Measurements from ENCODE around the gene CCDC8. TPM values are rescaled to one million over a fixed set of nuclear protein-coding genes. Genes with fewer than 3 reads are reported as not detected.

CCDC8 gene
- total and polyA plus RNA-seq, 2 experiments from 2014 or later = 5.6 to 16.5 TPM

GRCh38 chr19:46372901-46373490, 40.4 kb downstream of the CCDC8 start:
- H3K27ac ChIP-seq (ENCODE audit: low read depth) = peak overlapping the region; percentile 99
- DNase-seq (ENCODE audit: low spot score) (peak; percentile 74), ATAC-seq (peak; percentile 59)
- peaks cover 27% of the 10 kb centered on the region for H3K4me1 ChIP-seq (ENCODE audit: insufficient read depth)
- peaks cover 5% of the 10 kb centered on the region; the same call in 1 of the 2 replicates for H3K36me3 ChIP-seq (ENCODE audit: insufficient read depth)
- no peaks in the 10 kb centered on the region for H3K27me3 ChIP-seq (ENCODE audit: insufficient read depth)
- peaks cover 11% of the 10 kb centered on the region for H3F3A ChIP-seq (replicated peaks; ENCODE audit: low read depth)
- H3K4me3 ChIP-seq = peak overlapping the region; percentile 40; the same call in 1 of the 2 replicates
- peaks cover 5% of the 10 kb centered on the region for H4K20me1 ChIP-seq (replicated peaks; ENCODE audit: insufficient read depth)
- H3K9me2 ChIP-seq (ENCODE audit: insufficient read depth) = no peaks in the 10 kb centered on the region
- Mint-ChIP-seq H3K27ac (peak overlapping the region; percentile 98), H3K4me1 (peaks cover 47% of the 10 kb centered on the region), H3K9me3 (no peaks in the 10 kb centered on the region), H3K4me3 (peak overlapping the region; percentile 50; the same call in 1 of the 3 replicates), H3K27me3 (ENCODE audit: insufficient read depth, low read depth, poor library complexity) (peaks cover 7% of the 10 kb centered on the region), H3K36me3 (ENCODE audit: low read depth) (peaks cover 30% of the 10 kb centered on the region)
- TF ChIP-seq ETS1 (IDR thresholded peaks at IDR 0.05) = no peak
- TF ChIP-seq NANOG (IDR thresholded peaks at IDR 0.05; ENCODE audit: borderline replicate concordance) = no peak
- no peak for TF ChIP-seq ZNF331 (CRISPR knock-in tag; IDR thresholded peaks at IDR 0.05; ENCODE audit: low read depth)
- peak; percentile 61 to 66 for TF ChIP-seq CTCF (conservative IDR thresholded peaks at IDR 0.05; ENCODE audit: low read depth in 2 of 2)
- no peak overlapping the region for H2AFZ ChIP-seq
- H3K79me2 ChIP-seq (replicated peaks; ENCODE audit: insufficient read depth) = peaks cover 64% of the 10 kb centered on the region
- peak overlapping the region; percentile 67 for H3K4me2 ChIP-seq

GRCh38 chr19:46371371-46371901, 41.9 kb downstream of the CCDC8 start:
- Mint-ChIP-seq H3K4me1 (peaks cover 47% of the 10 kb centered on the region), H3K4me3 (no peak overlapping the region; the same call in 2 of the 3 replicates), H3K9me3 (no peaks in the 10 kb centered on the region), H3K36me3 (ENCODE audit: low read depth) (peaks cover 22% of the 10 kb centered on the region), H3K27ac (peak overlapping the region; percentile 92), H3K27me3 (ENCODE audit: insufficient read depth, low read depth, poor library complexity) (peaks cover 7% of the 10 kb centered on the region)
- H3K4me1 ChIP-seq (ENCODE audit: insufficient read depth) = peaks cover 27% of the 10 kb centered on the region
- ATAC-seq (no peak), DNase-seq (ENCODE audit: low spot score) (peak; percentile 21)
- no peaks in the 10 kb centered on the region for H3K9me2 ChIP-seq (ENCODE audit: insufficient read depth)
- H3K4me3 ChIP-seq = no peak overlapping the region
- peaks cover 5% of the 10 kb centered on the region; the same call in 1 of the 2 replicates for H3K36me3 ChIP-seq (ENCODE audit: insufficient read depth)
- no peak overlapping the region for H2AFZ ChIP-seq
- H3K27ac ChIP-seq (ENCODE audit: low read depth) = peak overlapping the region; percentile 99
- peaks cover 11% of the 10 kb centered on the region for H3F3A ChIP-seq (replicated peaks; ENCODE audit: low read depth)
- no peaks in the 10 kb centered on the region for H3K27me3 ChIP-seq (ENCODE audit: insufficient read depth)
- H4K20me1 ChIP-seq (replicated peaks; ENCODE audit: insufficient read depth) = peaks cover 5% of the 10 kb centered on the region
- H3K4me2 ChIP-seq = no peak overlapping the region
- peaks cover 67% of the 10 kb centered on the region for H3K79me2 ChIP-seq (replicated peaks; ENCODE audit: insufficient read depth)
- TF ChIP-seq ZNF462 (CRISPR knock-in tag; IDR thresholded peaks at IDR 0.05) (no peak), CREB1 (CRISPR knock-in tag; IDR thresholded peaks at IDR 0.05; ENCODE audit: low read depth) (no peak), CTCF (conservative IDR thresholded peaks at IDR 0.05; ENCODE audit: low read depth in 2 of 2) (peak in 1 of 2 experiments; percentile 55; a peak in 2 of 4 replicates), EZH2phosphoT487 (IDR thresholded peaks at IDR 0.05; ENCODE audit: unreplicated experiment) (no peak)
